HG03432 (cell line): ENCODE results near the gene PTTG2.

Experiments
- ATAC-seq: cut with Tn5 transposase; IDR thresholded peaks from one replicate; pipeline ENCODE4 v1.9.1; 2021; ENCODE audit warnings: mild to moderate bottlenecking, moderate library complexity; ENCODE audit not compliant: unreplicated experiment

The PTTG2 gene

GRCh38 chr4:37982736-37983135 is 22.5 kb downstream of the PTTG2 start:
- no peak for ATAC-seq

GRCh38 chr4:37983951-37984350 is 23.8 kb downstream of the PTTG2 start:
- no peak for ATAC-seq

GRCh38 chr4:37985730-37986275 is 25.6 kb downstream of the PTTG2 start:
- no peak for ATAC-seq

GRCh38 chr4:37988670-37989069 is 28.5 kb downstream of the PTTG2 start:
- no peak for ATAC-seq

- ATAC-seq = no peak
Measured at GRCh38 chr4:37989398-37990260, 29.4 kb downstream of the PTTG2 start.

GRCh38 chr4:37990731-37991245 is 30.6 kb downstream of the PTTG2 start:
- ATAC-seq = no peak

- no peak for ATAC-seq
Measured at GRCh38 chr4:37991623-37992410, 31.6 kb downstream of the PTTG2 start.

- ATAC-seq = no peak
Measured at GRCh38 chr4:37993806-37994205, 33.6 kb downstream of the PTTG2 start.

- ATAC-seq = peak; percentile 77
Measured at GRCh38 chr4:37994569-37994968, 34.4 kb downstream of the PTTG2 start.

GRCh38 chr4:37995299-37995821 is 35.2 kb downstream of the PTTG2 start:
- ATAC-seq = no peak

- no peak for ATAC-seq
Measured at GRCh38 chr4:37995981-37996775, 36.0 kb downstream of the PTTG2 start.

- ATAC-seq = no peak
Measured at GRCh38 chr4:37998226-37998625, 38.0 kb downstream of the PTTG2 start.

- no peak for ATAC-seq
Measured at GRCh38 chr4:37999000-37999716, 39.0 kb downstream of the PTTG2 start.

- no peak for ATAC-seq
Measured at GRCh38 chr4:37999965-38000364, 39.8 kb downstream of the PTTG2 start.

- ATAC-seq = no peak
Measured at GRCh38 chr4:38001927-38002326, 41.7 kb downstream of the PTTG2 start.

- no peak for ATAC-seq
Measured at GRCh38 chr4:38002451-38003071, 42.4 kb downstream of the PTTG2 start.

- ATAC-seq = no peak
Measured at GRCh38 chr4:38003102-38003501, 42.9 kb downstream of the PTTG2 start.

- ATAC-seq = no peak
Measured at GRCh38 chr4:38003628-38004027, 43.4 kb downstream of the PTTG2 start.

GRCh38 chr4:38004062-38004461 is 43.9 kb downstream of the PTTG2 start:
- no peak for ATAC-seq
